ENCODE data around the gene GRM7.

DNA sequence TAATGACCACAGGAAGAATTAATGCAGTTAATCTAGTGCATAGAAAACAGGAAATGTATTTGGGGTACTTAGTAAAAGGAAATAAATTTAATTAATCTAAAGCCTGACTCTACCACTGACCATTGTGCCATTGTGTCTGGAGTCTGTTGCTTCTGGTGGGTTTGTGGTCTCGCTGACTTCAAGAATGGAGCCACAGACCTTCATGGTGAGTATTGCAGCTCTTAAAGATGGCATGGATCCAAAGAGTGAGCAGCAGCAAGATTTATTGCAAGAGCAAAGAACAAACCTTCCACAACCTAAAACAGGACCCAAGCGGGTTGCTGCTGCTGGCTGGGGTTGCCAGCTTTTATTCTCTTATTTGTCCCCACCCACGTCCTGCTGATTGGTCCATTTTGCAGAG lies 929.2 kb downstream of the GRM7 start:
- TF ChIP-seq CTCF (conservative IDR thresholded peaks at IDR 0.05 in 1 of 2, IDR thresholded peaks at IDR 0.05 in 1 of 2; ENCODE audit: extremely low read depth in 1 of 2, insufficient read depth in 1 of 2, low read depth in 1 of 2, low read length in 2 of 2): no peak
- TF ChIP-seq EZH2 (IDR thresholded peaks at IDR 0.05; ENCODE audit: borderline replicate concordance, low read length): no peak

All from mammary epithelial cell (primary cell).